ENCODE measurements around the gene RBFOX2. TPM values are rescaled to one million over a fixed set of nuclear protein-coding genes. Genes with fewer than 3 reads are reported as not detected.

RBFOX2 gene
- total and polyA plus RNA-seq, 4 donors = 14.2 to 53.6 (median 25.6) TPM

GRCh38 chr22:36065775-36066544 is 37.3 kb upstream of the RBFOX2 start (continued):
- peak; percentile 86 to 94 for TF ChIP-seq RAD21 (IDR thresholded peaks at IDR 0.05)
- TF ChIP-seq ATF3 (IDR thresholded peaks at IDR 0.05) = peak; percentile 8
- TF ChIP-seq JUND (IDR thresholded peaks at IDR 0.05) = no peak
- TF ChIP-seq SP1 (IDR thresholded peaks at IDR 0.05) = peak; percentile 53
- no peak for TF ChIP-seq FOXA2 (IDR thresholded peaks at IDR 0.05)

DNA sequence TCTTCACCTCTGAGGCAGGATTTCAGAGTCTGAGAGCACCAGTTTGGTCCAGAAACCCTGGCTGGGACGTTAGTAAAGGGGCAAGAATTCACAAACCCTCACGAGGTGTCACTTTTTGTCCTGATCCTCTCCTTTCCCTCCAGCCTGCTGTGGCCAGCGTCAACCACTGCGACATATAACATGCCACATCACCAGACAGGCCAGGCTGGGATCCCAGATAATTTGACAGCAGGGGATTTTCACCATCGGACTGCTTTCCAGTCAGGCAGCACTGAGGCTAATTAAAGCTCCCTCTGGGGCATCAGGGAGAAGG is 36.8 kb upstream of the RBFOX2 start:
- peak overlapping the region in 2 of 3 donors; percentile 55 to 81 for H3K4me3 ChIP-seq (ENCODE audit: low read depth in 1 of 3, low read length in 3 of 3)
- 9% methylated on average over 5 of the region's 5 CpGs for WGBS

More for the DNA sequence above, 36.8 kb upstream of the RBFOX2 start:
- Histone ChIP-seq H3K27ac (ENCODE audit: low read depth in 1 of 2, low read length in 2 of 2) (peak overlapping the region; percentile 86 to 91), H3K4me1 (ENCODE audit: control insufficient read depth in 4 of 4, insufficient read depth in 4 of 4, low read length in 3 of 4) (peaks cover 3 to 13% (median 9%) of the 10 kb centered on the region in 4 donors), H3K27me3 (ENCODE audit: control insufficient read depth in 4 of 4, insufficient read depth in 4 of 4, low read length in 3 of 4) (no peaks in the 10 kb centered on the region), H3K9me3 (ENCODE audit: control insufficient read depth in 4 of 4, low read length in 3 of 4) (no peaks in the 10 kb centered on the region), H3K36me3 (ENCODE audit: control insufficient read depth in 4 of 4, insufficient read depth in 3 of 4, low read depth in 1 of 4, low read length in 3 of 4) (no peaks in the 10 kb centered on the region), H3K9ac (ENCODE audit: low read depth in 1 of 2, low read length in 2 of 2) (peak overlapping the region; percentile 7 to 36)
- DNase-seq (ENCODE audit: low spot score) = no peak
- TF ChIP-seq JUND (IDR thresholded peaks at IDR 0.05) = no peak
- no peak for TF ChIP-seq RXRA (IDR thresholded peaks at IDR 0.05)
- TF ChIP-seq ATF3 (IDR thresholded peaks at IDR 0.05) = no peak
- TF ChIP-seq HNF4A (conservative IDR thresholded peaks at IDR 0.05) = no peak
- no peak for TF ChIP-seq REST (IDR thresholded peaks at IDR 0.05)
- no peak for TF ChIP-seq YY1 (IDR thresholded peaks at IDR 0.05)
- TF ChIP-seq, protein P1, sequence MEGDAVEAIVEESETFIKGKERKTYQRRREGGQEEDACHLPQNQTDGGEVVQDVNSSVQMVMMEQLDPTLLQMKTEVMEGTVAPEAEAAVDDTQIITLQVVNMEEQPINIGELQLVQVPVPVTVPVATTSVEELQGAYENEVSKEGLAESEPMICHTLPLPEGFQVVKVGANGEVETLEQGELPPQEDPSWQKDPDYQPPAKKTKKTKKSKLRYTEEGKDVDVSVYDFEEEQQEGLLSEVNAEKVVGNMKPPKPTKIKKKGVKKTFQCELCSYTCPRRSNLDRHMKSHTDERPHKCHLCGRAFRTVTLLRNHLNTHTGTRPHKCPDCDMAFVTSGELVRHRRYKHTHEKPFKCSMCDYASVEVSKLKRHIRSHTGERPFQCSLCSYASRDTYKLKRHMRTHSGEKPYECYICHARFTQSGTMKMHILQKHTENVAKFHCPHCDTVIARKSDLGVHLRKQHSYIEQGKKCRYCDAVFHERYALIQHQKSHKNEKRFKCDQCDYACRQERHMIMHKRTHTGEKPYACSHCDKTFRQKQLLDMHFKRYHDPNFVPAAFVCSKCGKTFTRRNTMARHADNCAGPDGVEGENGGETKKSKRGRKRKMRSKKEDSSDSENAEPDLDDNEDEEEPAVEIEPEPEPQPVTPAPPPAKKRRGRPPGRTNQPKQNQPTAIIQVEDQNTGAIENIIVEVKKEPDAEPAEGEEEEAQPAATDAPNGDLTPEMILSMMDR (IDR thresholded peaks at IDR 0.05; ENCODE audit: low read depth, low read length, missing input control) = no peak
- no peak for TF ChIP-seq MAX (IDR thresholded peaks at IDR 0.05)
- TF ChIP-seq TAF1 (conservative IDR thresholded peaks at IDR 0.05) = no peak
- no peak for TF ChIP-seq FOXA2 (IDR thresholded peaks at IDR 0.05)
- no peak for TF ChIP-seq GABPA (IDR thresholded peaks at IDR 0.05 in 1 of 2, conservative IDR thresholded peaks at IDR 0.05 in 1 of 2)
